ENCODE data around the gene TMEM51. TPM values are rescaled to one million over a fixed set of nuclear protein-coding genes. Genes with fewer than 3 reads are reported as not detected.
A peak's percentile ranks its signal among the peaks of the same experiment; 100 is the strongest.

The TMEM51 gene
- total and polyA plus RNA-seq, 9 of the 15 experiments (the other 6 are each of a cell fraction or from before 2014, with no cell fraction given), result 0.06 to 1.4 (median 0.58) TPM

- TF ChIP-seq, protein P1, sequence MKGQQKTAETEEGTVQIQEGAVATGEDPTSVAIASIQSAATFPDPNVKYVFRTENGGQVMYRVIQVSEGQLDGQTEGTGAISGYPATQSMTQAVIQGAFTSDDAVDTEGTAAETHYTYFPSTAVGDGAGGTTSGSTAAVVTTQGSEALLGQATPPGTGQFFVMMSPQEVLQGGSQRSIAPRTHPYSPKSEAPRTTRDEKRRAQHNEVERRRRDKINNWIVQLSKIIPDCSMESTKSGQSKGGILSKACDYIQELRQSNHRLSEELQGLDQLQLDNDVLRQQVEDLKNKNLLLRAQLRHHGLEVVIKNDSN (CRISPR knock-in tag; IDR thresholded peaks at IDR 0.05), result no peak
- TF ChIP-seq L3MBTL2 (IDR thresholded peaks at IDR 0.05), result peak; percentile 84
- TF ChIP-seq TCF7 (IDR thresholded peaks at IDR 0.05; ENCODE audit: borderline replicate concordance), result no peak
- TF ChIP-seq, protein P2, sequence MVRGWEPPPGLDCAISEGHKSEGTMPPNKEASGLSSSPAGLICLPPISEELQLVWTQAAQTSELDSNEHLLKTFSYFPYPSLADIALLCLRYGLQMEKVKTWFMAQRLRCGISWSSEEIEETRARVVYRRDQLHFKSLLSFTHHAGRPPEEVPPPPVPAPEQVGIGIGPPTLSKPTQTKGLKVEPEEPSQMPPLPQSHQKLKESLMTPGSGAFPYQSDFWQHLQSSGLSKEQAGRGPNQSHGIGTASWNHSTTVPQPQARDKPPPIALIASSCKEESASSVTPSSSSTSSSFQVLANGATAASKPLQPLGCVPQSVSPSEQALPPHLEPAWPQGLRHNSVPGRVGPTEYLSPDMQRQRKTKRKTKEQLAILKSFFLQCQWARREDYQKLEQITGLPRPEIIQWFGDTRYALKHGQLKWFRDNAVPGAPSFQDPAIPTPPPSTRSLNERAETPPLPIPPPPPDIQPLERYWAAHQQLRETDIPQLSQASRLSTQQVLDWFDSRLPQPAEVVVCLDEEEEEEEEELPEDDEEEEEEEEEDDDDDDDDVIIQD (CRISPR knock-in tag; IDR thresholded peaks at IDR 0.05), result peak; percentile 75; the same call in 1 of the 2 replicates
- no peak; the same call in 1 of the 2 replicates for TF ChIP-seq DMBX1 (CRISPR knock-in tag; IDR thresholded peaks at IDR 0.05; ENCODE audit: borderline replicate concordance)
- no peak for TF ChIP-seq ZNF668 (CRISPR knock-in tag; IDR thresholded peaks at IDR 0.05)
- TF ChIP-seq ID3 (CRISPR knock-in tag; IDR thresholded peaks at IDR 0.05), result no peak
- 0 out of 2 replicates have a peak, but pooled peaks have one; percentile 56 for TF ChIP-seq ID3 (tag; IDR thresholded peaks at IDR 0.05)
- TF ChIP-seq ZMIZ1 (IDR thresholded peaks at IDR 0.05; ENCODE audit: low read depth in 2 of 2, low read length in 2 of 2), result no peak
- TF ChIP-seq, protein P3, sequence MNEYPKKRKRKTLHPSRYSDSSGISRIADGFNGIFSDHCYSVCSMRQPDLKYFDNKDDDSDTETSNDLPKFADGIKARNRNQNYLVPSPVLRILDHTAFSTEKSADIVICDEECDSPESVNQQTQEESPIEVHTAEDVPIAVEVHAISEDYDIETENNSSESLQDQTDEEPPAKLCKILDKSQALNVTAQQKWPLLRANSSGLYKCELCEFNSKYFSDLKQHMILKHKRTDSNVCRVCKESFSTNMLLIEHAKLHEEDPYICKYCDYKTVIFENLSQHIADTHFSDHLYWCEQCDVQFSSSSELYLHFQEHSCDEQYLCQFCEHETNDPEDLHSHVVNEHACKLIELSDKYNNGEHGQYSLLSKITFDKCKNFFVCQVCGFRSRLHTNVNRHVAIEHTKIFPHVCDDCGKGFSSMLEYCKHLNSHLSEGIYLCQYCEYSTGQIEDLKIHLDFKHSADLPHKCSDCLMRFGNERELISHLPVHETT (CRISPR knock-in tag; conservative IDR thresholded peaks at IDR 0.05 in 1 of 2, IDR thresholded peaks at IDR 0.05 in 1 of 2), result peak in 1 of 2 experiments; percentile 69; a peak in 1 of 4 replicates
- peak; percentile 56 to 66; a peak in 3 of 4 replicates for TF ChIP-seq RAD21 (CRISPR knock-in tag; conservative IDR thresholded peaks at IDR 0.05 in 1 of 2, IDR thresholded peaks at IDR 0.05 in 1 of 2)
- no peak for TF ChIP-seq ZNF444 (CRISPR knock-in tag; IDR thresholded peaks at IDR 0.05)
- no peak for TF ChIP-seq PCBP2 (IDR thresholded peaks at IDR 0.05; ENCODE audit: low read depth, low read length, poor library complexity, severe bottlenecking)
- TF ChIP-seq, protein P4, sequence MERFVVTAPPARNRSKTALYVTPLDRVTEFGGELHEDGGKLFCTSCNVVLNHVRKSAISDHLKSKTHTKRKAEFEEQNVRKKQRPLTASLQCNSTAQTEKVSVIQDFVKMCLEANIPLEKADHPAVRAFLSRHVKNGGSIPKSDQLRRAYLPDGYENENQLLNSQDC (CRISPR knock-in tag; IDR thresholded peaks at IDR 0.05), result no peak
- TF ChIP-seq ZNF197 (CRISPR knock-in tag; IDR thresholded peaks at IDR 0.05; ENCODE audit: low read depth), result no peak
- no peak for TF ChIP-seq RHOXF2B (CRISPR knock-in tag; conservative IDR thresholded peaks at IDR 0.05)
Measured at GRCh38 chr1:15153842-15154479, 414 bp downstream of the TMEM51 start (continued).
